Prostate gland (tissue), 2 donors: Measurements from ENCODE around the gene FOXI2.

Source experiments
- CTCF ChIP-seq, 4 experiments: fragments of 200-600 bp in 2 of 4; fragments of 450-650 bp in 2 of 4; sonication (generic) in 2 of 4; IDR thresholded peaks; 1 replicate in 3 of 4; 2 replicates in 1 of 4; pipeline ENCODE4 v1.5.1; 2016 to 2019; ENCODE audit warnings: antibody characterized with exemption in 4 of 4, mild to moderate bottlenecking in 2 of 4, moderate library complexity in 2 of 4
- POLR2A ChIP-seq: fragments of 450-650 bp; IDR thresholded peaks from one replicate; pipeline ENCODE4 v1.6.1; 2016; ENCODE audit warnings: antibody characterized with exemption, mild to moderate bottlenecking

DNA sequence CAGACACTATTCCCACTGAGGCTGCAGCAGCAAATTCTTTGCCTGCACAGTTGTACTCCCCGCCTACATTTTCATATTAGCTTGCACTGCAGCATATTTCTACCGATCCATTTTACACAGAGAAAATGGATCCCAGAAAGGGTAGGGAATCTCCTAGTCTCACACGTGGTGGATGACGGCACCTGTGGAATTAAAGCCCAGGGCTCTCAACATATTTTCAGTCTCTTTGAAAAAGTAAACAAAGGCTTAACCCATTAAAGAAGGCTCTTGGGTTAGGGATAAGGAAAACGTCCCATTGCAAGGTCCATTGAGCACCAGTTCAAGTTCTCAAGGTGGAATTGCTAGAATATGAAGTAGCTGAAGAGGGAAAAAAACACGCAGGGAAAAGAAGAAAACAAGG, 49.4 kb upstream of the FOXI2 start:
- TF ChIP-seq CTCF (IDR thresholded peaks at IDR 0.05) (no peak), POLR2A (no peak)
